HG02885 (cell line): ENCODE data around the gene PRSS1.
A peak's percentile ranks its signal among the peaks of the same experiment; 100 is the strongest.
"Not testable (repeated sequence)": the region's sequence is repeated elsewhere in the genome, so short reads cannot be mapped to it uniquely, and the experiment has no call there.

Experiments
- ATAC-seq: cut with Tn5 transposase; IDR thresholded peaks from one replicate; pipeline ENCODE4 v1.9.1; 2021; ENCODE audit warnings: mild to moderate bottlenecking; ENCODE audit not compliant: unreplicated experiment, poor library complexity

PRSS1 gene

DNA sequence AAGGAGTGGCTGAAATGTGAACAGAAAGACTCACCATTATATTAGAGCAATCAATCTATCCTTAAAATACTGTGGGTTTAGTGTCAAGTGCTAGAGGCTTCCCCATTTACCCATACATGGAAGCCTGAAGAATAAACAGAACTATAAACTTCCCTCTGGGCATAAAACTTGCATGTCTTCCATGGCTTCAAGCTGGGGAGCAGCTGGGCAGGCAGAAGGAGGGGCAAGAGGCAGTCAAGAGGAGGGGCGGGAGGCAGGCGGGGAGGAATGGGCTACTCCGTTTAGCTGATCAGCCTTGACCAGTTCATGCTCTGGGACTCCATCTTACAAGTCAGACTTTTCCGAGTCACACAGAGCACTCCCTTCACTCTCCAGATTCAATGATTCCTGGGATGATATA lies 3.5 kb upstream of the PRSS1 start:
- ATAC-seq = no peak

GRCh38 chr7:142746264-142746663 lies 3.0 kb upstream of the PRSS1 start:
- no peak for ATAC-seq

- not testable (repeated sequence) for ATAC-seq
These were observed 862 bp upstream of the PRSS1 start for GRCh38 chr7:142748410-142748809.

DNA sequence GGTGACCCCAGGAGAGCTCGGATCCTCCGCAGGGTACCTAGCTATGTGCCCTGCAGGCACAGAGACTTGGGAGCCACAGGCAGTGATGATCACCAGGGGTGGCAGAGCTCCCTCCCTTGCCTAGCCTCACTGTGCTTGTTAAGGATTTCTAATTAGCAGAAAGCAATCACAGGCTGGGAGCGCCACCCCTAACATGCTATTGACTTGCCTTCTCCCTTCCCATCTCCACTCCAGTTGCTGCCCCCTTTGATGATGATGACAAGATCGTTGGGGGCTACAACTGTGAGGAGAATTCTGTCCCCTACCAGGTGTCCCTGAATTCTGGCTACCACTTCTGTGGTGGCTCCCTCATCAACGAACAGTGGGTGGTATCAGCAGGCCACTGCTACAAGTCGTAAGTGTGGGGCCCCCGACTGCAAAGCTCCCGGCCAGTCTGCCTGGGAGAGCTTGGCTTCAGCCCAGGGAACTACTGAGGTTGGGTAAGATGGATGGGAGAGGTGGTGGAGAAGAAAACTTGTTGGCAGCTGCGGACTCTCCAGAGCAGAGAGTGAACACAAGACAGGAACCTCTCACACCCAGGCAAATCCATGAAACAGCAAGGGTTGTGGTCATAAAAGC lies 1.2 kb downstream of the PRSS1 start:
- no peak for ATAC-seq

DNA sequence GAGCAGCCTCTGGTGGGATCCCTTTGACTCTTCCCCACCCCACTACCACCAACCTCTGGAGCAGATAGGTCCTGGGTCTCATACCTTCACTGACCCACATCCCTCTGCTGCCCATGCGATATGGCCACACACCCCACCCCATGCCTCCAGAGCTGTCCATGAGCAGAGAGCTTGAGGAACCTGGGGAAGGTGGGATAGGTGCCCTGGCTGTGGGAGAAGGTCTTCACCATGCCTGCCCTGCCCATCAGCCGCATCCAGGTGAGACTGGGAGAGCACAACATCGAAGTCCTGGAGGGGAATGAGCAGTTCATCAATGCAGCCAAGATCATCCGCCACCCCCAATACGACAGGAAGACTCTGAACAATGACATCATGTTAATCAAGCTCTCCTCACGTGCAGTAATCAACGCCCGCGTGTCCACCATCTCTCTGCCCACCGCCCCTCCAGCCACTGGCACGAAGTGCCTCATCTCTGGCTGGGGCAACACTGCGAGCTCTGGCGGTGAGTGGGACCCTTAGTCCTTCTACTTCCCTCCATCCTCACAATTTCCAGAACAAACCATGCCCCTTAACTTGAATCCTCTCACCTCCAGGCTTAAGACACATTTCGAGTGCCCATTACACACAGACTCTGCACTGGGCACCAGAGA lies 2.4 kb downstream of the PRSS1 start:
- not testable (repeated sequence) for ATAC-seq

DNA sequence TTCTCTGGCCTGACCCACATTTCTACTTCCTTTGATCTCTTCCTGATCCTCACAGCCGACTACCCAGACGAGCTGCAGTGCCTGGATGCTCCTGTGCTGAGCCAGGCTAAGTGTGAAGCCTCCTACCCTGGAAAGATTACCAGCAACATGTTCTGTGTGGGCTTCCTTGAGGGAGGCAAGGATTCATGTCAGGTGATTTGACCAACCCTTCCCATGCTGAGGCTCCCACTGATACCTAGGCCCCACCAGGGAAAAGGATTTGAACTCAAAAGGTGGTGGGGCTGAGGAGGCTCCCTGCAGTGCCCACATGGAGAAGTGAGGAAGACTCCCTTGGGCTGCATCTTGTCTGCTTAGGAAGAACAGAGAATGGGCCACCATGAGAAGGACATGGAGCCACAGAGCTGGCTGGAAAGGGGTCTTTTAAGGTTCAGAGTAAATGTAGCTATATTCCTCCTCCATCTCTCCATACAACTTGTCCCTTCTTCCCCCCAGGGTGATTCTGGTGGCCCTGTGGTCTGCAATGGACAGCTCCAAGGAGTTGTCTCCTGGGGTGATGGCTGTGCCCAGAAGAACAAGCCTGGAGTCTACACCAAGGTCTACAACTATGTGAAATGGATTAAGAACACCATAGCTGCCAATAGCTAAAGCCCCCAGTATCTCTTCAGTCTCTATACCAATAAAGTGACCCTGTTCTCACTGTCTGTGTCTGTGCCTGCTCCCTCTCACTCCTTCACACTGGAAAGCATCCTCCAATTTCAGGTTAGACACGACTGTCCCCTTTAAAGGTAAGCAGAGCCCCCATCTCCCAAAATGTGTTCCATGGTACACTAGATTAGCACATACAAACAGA lies 3.3 kb downstream of the PRSS1 start:
- no peak for ATAC-seq

DNA sequence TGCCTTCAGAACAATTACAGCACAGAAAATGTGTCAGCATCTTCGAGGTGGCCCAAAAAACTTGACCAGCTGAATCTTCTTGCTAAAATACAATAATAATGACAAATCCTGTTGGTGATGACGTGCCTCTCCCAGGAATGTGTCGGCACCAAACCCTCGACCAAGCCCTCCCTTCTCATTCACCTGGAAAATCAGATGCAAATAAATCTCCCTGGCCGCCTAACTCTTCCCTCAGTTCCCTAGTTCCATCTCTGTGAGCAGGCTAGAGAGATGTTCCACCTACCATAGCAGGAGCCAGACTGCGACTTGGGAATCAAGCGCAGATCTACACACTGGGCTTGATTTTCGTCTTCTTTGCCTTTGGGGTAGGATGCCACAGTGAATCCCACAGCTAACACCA lies 4.1 kb downstream of the PRSS1 start:
- ATAC-seq = no peak

GRCh38 chr7:142753925-142754491 lies 4.7 kb downstream of the PRSS1 start:
- not testable (repeated sequence) for ATAC-seq

- no peak for ATAC-seq
These were observed 5.7 kb downstream of the PRSS1 start for GRCh38 chr7:142754681-142755575.

DNA sequence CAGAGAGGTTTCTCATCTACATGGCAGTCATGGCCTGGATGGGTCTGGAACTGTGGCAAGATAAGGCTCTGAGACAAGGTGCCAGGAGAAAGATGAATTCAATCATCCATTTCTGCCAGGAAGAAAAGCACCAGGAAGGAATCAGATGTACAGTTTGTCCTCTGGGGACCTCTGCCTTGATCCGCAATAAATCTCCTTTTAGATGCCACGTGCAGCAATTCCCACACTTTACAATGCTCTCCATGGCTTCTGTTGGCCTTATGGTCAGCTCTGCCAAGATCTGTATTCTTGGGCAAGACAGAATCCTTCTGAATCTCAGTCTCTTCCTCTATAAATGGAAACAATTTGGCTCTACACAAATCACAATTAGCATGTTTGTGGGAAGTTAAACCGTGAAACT lies 9.0 kb downstream of the PRSS1 start:
- ATAC-seq = not testable (repeated sequence)

DNA sequence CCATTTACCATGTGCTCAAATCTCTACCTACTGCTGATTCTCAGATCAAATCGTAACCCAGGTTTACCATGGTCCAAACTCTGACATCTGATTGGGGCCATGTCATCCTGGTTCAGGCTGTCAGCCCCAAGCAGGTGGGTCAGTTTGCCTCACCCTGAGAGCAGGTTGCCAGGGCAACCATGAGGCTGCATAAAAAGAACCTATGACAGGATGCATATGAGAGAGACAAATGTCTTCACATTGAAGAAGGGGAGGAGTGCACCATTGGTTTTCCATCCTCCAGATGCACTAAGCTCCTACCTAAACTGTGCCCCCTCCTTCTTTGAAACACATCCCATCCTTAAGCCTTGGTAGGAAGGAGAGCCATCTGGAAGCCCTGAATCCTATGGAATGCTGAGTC lies 10.2 kb downstream of the PRSS1 start:
- ATAC-seq = no peak

DNA sequence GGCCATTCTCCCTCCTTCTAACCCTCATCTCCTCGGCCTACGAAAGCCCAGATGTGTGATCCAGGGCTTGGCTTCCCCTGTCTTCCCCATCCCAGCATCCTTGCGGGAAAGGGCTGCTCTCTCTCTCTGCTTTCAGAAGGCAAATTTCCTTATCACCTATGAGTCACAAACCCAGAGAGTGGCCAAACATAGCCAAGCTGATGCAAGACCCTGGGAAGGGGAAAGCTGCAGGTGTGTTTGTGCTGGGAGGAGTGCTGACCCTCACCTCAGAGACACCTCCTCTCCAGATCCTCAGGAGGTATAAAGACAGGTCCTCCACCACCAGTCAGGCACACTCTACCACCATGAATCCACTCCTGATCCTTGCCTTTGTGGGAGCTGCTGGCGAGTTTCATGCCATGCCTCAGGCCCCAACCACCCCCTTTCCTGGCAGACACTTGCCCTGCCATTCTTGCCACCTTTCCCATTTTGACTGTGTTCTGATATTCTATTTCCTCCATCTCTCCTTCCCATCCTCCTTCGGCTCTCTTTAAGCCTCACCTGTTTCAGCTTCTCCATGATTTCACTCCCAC lies 10.9 kb downstream of the PRSS1 start:
- no peak for ATAC-seq

- not testable (repeated sequence) for ATAC-seq
These were observed 12.3 kb downstream of the PRSS1 start for GRCh38 chr7:142761606-142762005.

- ATAC-seq = no peak
These were observed 12.8 kb downstream of the PRSS1 start for GRCh38 chr7:142762104-142762503.

GRCh38 chr7:142767451-142767850 lies 18.2 kb downstream of the PRSS1 start:
- ATAC-seq = no peak

DNA sequence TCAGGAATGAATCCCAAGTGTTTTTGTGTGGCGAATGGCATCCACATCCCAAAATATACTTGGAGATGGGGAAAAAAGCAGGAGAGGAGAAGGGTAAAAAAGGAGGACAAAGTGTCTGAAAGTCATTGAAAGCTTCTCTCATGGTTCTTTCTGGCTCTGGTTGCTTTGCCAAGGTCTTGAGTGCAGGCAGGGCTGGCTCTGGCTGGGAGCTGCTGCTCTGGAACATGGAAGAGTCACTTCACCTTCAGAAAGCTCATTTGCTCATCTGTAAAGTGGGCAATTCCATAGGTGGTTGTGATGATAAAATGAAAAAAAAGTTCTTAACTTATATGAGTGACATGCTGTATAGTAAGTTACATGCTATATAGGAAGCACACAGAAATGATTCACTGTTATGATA lies 18.6 kb downstream of the PRSS1 start:
- no peak for ATAC-seq

DNA sequence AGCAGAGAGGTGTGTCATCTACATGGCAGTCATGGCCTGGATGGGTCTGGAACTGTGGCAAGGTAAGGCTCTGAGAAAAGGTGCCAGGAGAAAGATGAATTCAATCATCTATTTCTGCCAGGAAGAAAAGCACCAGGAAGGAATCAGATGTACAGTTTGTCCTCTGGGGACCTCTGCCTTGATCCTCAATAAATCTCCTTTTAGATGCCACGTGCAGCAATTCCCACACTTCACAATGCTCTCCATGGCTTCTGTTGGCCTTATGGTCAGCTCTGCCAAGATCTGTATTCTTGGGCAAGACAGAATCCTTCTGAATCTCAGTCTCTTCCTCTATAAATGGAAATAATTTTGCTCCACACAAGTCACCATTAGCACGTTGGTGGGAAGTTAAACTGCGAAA lies 19.6 kb downstream of the PRSS1 start:
- not testable (repeated sequence) for ATAC-seq

DNA sequence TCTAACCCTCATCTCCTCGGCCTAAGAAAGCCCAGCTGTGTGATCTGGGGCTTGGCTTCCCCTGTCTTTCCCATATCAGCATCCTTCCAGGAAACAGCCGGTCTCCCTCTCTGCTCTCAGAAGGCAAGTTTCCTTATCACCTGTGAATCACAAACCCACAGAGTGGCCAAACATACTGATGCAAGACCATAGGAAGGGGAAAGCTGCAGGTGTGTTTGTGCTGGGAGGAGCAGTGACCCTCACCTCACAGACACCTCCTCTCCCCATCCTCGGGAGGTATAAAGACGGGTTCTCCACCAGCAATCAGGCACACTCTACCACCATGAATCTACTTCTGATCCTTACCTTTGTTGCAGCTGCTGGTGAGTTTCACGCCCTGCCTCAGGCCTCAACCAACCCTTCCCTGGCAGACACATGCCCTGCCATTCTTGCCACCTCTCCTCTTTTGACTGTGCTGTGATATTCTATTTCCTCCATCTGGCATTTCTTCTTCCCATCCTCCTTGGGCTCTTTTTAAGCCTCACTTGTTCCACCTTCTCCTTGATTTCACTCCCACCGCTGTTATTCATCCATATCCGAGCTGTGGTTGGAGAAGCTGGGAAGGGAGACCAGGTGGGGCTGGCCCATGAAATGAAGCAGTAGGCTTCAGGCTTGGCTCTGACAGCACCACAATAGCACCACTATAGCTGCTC lies 21.5 kb downstream of the PRSS1 start, which contains the start of gene PRSS2:
Gene PRSS2, plus strand, starts transcription at position 310 of the 692 bp plus-strand sequence. Its CDS starts 13 bp downstream, at position 323.
- peak; percentile 16 for ATAC-seq

DNA sequence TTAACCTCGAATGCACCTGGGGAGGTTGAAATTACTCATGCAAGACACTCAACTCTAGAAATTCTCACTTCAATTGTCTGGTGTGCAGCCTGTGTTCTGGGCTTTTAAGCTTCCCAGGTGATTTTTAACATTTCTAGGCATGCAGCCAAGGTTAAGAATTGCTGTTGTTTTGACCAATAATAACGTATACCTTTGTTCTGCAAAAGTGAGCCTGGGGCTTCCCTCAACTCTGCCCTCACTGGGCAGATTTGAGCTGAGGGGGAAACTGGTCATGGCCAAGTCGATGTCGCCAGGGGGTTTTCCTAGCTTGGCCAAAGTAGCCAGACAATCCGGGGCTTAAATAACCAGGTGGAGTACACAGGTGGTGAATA lies 22.1 kb downstream of the PRSS1 start:
- ATAC-seq = peak; percentile 91
